MG63 (cell line): ENCODE measurements around the gene COL1A2. TPM values are rescaled to one million over a fixed set of nuclear protein-coding genes. Genes with fewer than 3 reads are reported as not detected.
A peak's percentile ranks its signal among the peaks of the same experiment; 100 is the strongest.

Source experiments
- DNase-seq: peaks from one replicate; pipeline ENCODE4 v3.0.0-alpha.2; 2020
- H3K27me3 ChIP-seq: fragments of 250-450 bp; sonication (Bioruptor Pico); 2 replicates; pipeline ENCODE4 v1.5.1; 2020; ENCODE audit warnings: mild to moderate bottlenecking, moderate library complexity
- H3K36me3 ChIP-seq: fragments of 250-450 bp; sonication (Bioruptor Pico); 2 replicates; pipeline ENCODE4 v1.5.1; 2020; ENCODE audit warnings: mild to moderate bottlenecking, moderate library complexity
- H3K4me3 ChIP-seq: fragments of 250-450 bp; sonication (Bioruptor Pico); 2 replicates; pipeline ENCODE4 v1.5.1; 2020; ENCODE audit warnings: mild to moderate bottlenecking, moderate library complexity
- H3K9me3 ChIP-seq: fragments of 250-450 bp; sonication (Bioruptor Pico); 2 replicates; pipeline ENCODE4 v1.5.1; 2020; ENCODE audit warnings: mild to moderate bottlenecking, moderate library complexity
- total RNA-seq: library from RNA; depleted of rRNA; stranded (reverse); fragments of >200 nt; shearing (Covaris generic); gene quantifications from 2 replicates; pipeline ENCODE4 v1.2.3, GENCODE V29; 2014; ENCODE audit warnings: low replicate concordance

The COL1A2 gene
- total RNA-seq, 1 experiment from 2014 or later, result 306 TPM

GRCh38 chr7:94396037-94396431, 1.3 kb downstream of the COL1A2 start:
- Histone ChIP-seq H3K4me3 (peak overlapping the region; percentile 82), H3K27me3 (no peaks in the 10 kb centered on the region), H3K9me3 (no peaks in the 10 kb centered on the region), H3K36me3 (peaks cover 46% of the 10 kb centered on the region)
- DNase-seq, result peak; percentile 44

GRCh38 chr7:94396596-94396995, 1.9 kb downstream of the COL1A2 start:
- Histone ChIP-seq H3K4me3 (peak overlapping the region; percentile 82), H3K9me3 (no peaks in the 10 kb centered on the region), H3K36me3 (peaks cover 50% of the 10 kb centered on the region), H3K27me3 (no peaks in the 10 kb centered on the region)
- no peak for DNase-seq

GRCh38 chr7:94397722-94398121, 3.0 kb downstream of the COL1A2 start:
- Histone ChIP-seq H3K27me3 (no peaks in the 10 kb centered on the region), H3K4me3 (peak overlapping the region; percentile 82), H3K36me3 (peaks cover 61% of the 10 kb centered on the region), H3K9me3 (no peaks in the 10 kb centered on the region)
- no peak for DNase-seq

- Histone ChIP-seq H3K4me3 (peak overlapping the region; percentile 82; the same call in 1 of the 2 replicates), H3K9me3 (no peaks in the 10 kb centered on the region), H3K36me3 (peaks cover 73% of the 10 kb centered on the region), H3K27me3 (no peaks in the 10 kb centered on the region)
- no peak for DNase-seq
These were observed 4.1 kb downstream of the COL1A2 start for GRCh38 chr7:94398841-94399240.

GRCh38 chr7:94400022-94400421, 5.3 kb downstream of the COL1A2 start:
- H3K36me3 ChIP-seq, result peaks cover 83% of the 10 kb centered on the region
- no peaks in the 10 kb centered on the region for H3K9me3 ChIP-seq
- DNase-seq, result no peak
- H3K27me3 ChIP-seq, result no peaks in the 10 kb centered on the region
- H3K4me3 ChIP-seq, result no peak overlapping the region

- Histone ChIP-seq H3K27me3 (no peaks in the 10 kb centered on the region), H3K9me3 (no peaks in the 10 kb centered on the region), H3K36me3 (peaks cover 88% of the 10 kb centered on the region), H3K4me3 (no peak overlapping the region)
- DNase-seq, result no peak
These were observed 6.1 kb downstream of the COL1A2 start for GRCh38 chr7:94400643-94401427.

GRCh38 chr7:94401428-94401814, 6.7 kb downstream of the COL1A2 start:
- H3K9me3 ChIP-seq, result no peaks in the 10 kb centered on the region
- no peak for DNase-seq
- H3K4me3 ChIP-seq, result no peak overlapping the region
- H3K27me3 ChIP-seq, result no peaks in the 10 kb centered on the region
- peaks cover 90% of the 10 kb centered on the region for H3K36me3 ChIP-seq

GRCh38 chr7:94403546-94403945, 8.9 kb downstream of the COL1A2 start:
- Histone ChIP-seq H3K27me3 (no peaks in the 10 kb centered on the region), H3K4me3 (no peak overlapping the region), H3K36me3 (peaks cover 97% of the 10 kb centered on the region), H3K9me3 (no peaks in the 10 kb centered on the region)
- no peak for DNase-seq

GRCh38 chr7:94405506-94405905, 10.8 kb downstream of the COL1A2 start:
- peaks cover 94% of the 10 kb centered on the region for H3K36me3 ChIP-seq
- no peak for DNase-seq
- no peak overlapping the region for H3K4me3 ChIP-seq
- H3K9me3 ChIP-seq, result no peaks in the 10 kb centered on the region
- no peaks in the 10 kb centered on the region for H3K27me3 ChIP-seq

GRCh38 chr7:94406696-94407095, 12.0 kb downstream of the COL1A2 start:
- H3K4me3 ChIP-seq, result no peak overlapping the region
- no peaks in the 10 kb centered on the region for H3K9me3 ChIP-seq
- H3K27me3 ChIP-seq, result no peaks in the 10 kb centered on the region
- peaks cover 91% of the 10 kb centered on the region for H3K36me3 ChIP-seq
- no peak for DNase-seq

GRCh38 chr7:94409200-94409948, 14.7 kb downstream of the COL1A2 start:
- H3K9me3 ChIP-seq, result no peaks in the 10 kb centered on the region
- H3K36me3 ChIP-seq, result peaks cover 91% of the 10 kb centered on the region
- no peak overlapping the region for H3K4me3 ChIP-seq
- no peak for DNase-seq
- H3K27me3 ChIP-seq, result no peaks in the 10 kb centered on the region

- Histone ChIP-seq H3K27me3 (no peaks in the 10 kb centered on the region), H3K9me3 (no peaks in the 10 kb centered on the region), H3K36me3 (peaks cover 92% of the 10 kb centered on the region), H3K4me3 (no peak overlapping the region)
- no peak for DNase-seq
These were observed 15.9 kb downstream of the COL1A2 start for GRCh38 chr7:94410413-94411187.

- Histone ChIP-seq H3K4me3 (no peak overlapping the region), H3K36me3 (peaks cover 92% of the 10 kb centered on the region), H3K27me3 (no peaks in the 10 kb centered on the region), H3K9me3 (no peaks in the 10 kb centered on the region)
- no peak for DNase-seq
These were observed 16.4 kb downstream of the COL1A2 start for GRCh38 chr7:94411188-94411466.

- no peak for DNase-seq
- no peaks in the 10 kb centered on the region for H3K27me3 ChIP-seq
- H3K36me3 ChIP-seq, result peaks cover 92% of the 10 kb centered on the region
- H3K4me3 ChIP-seq, result no peak overlapping the region
- no peaks in the 10 kb centered on the region for H3K9me3 ChIP-seq
These were observed 18.1 kb downstream of the COL1A2 start for GRCh38 chr7:94412762-94413322.

- H3K27me3 ChIP-seq, result no peaks in the 10 kb centered on the region
- H3K36me3 ChIP-seq, result peaks cover 93% of the 10 kb centered on the region
- no peaks in the 10 kb centered on the region for H3K9me3 ChIP-seq
- no peak overlapping the region for H3K4me3 ChIP-seq
- no peak for DNase-seq
These were observed 19.8 kb downstream of the COL1A2 start for GRCh38 chr7:94414481-94414880.

- no peaks in the 10 kb centered on the region for H3K9me3 ChIP-seq
- peaks cover 95% of the 10 kb centered on the region for H3K36me3 ChIP-seq
- H3K27me3 ChIP-seq, result no peaks in the 10 kb centered on the region
- no peak overlapping the region for H3K4me3 ChIP-seq
- DNase-seq, result no peak
These were observed 20.3 kb downstream of the COL1A2 start for GRCh38 chr7:94414980-94415379.

- Histone ChIP-seq H3K9me3 (no peaks in the 10 kb centered on the region), H3K36me3 (peaks cover 100% of the 10 kb centered on the region), H3K4me3 (no peak overlapping the region), H3K27me3 (no peaks in the 10 kb centered on the region)
- DNase-seq, result no peak
These were observed 22.6 kb downstream of the COL1A2 start for GRCh38 chr7:94417306-94417705.
